Right kidney (tissue), 1 donor: Measurements from ENCODE around the gene STAB1.

Experiments used
- DNase-seq: peaks from one replicate; pipeline ENCODE4 v3.0.0-alpha.2; 2016

STAB1 gene

GRCh38 chr3:52563984-52564383 lies 68.8 kb downstream of the STAB1 start:
- DNase-seq: no peak

DNA sequence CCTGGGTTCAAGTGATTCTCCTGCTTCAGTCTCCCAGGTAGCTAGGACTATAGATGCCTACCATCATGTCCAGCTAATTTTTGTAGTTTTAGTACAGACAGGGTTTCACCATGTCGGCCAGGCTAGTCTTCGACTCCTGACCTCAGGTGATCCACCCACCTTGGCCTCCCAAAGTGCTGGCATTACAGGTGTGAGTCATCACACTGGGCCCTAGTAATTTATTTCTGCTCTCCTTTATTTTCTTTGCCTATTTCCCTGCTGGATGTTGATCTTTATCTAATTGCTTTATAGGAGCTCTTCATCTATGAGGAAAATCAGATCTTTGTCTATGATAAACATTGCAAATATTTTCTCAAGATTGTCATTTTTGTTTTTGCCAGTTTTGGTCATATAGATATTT lies 72.9 kb downstream of the STAB1 start:
- DNase-seq: no peak

DNA sequence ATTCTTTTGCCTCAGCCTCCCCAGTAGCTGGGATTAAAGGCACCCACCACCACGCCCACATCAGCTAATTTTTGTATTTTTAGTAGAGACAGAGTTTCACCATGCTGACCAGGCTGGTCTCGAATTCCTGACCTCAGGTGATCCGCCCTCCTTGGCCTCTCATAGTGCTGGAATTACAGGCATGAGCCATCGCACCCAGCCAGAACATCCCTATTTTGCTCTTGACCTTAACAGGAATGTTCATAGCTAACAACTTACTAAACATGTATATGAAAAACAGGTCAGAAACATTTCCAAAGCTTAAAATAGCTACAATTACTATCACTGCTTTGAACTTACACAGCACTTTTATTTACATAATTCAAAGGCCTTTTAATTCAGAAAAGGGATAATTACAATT lies 74.9 kb downstream of the STAB1 start:
- no peak for DNase-seq

DNA sequence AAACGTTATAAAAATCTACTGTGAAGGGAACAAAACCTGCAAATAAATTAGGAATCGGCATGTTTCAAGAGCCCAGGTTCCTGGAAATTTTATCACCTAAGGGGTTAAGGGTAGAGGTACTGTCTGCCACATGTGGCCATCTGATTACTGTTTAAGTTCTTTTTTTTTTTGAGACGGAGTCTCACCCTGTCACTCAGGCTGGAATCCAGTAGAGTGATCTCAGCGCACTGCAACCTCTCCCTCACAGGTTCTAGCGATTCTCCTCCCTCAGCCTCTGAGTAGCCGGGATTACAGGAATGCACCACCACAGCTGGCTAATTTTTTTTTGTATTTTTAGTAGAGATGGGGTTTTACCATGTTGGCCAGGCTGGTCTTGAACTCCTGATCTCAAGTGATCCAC lies 77.1 kb downstream of the STAB1 start:
- no peak for DNase-seq
